Measurements from ENCODE around the gene QSOX1.

Gene QSOX1

GRCh38 chr1:180145446-180145845 lies 9.2 kb upstream of the QSOX1 start:
- DNase-seq (ENCODE audit: low read depth in 2 of 3, low spot score in 1 of 3) = no peak

- no peak for DNase-seq (ENCODE audit: low read depth in 2 of 3, low spot score in 1 of 3)
Measured at GRCh38 chr1:180150982-180151381, 3.7 kb upstream of the QSOX1 start.

GRCh38 chr1:180151508-180151907 lies 3.2 kb upstream of the QSOX1 start:
- no peak for DNase-seq (ENCODE audit: low read depth in 2 of 3, low spot score in 1 of 3)

GRCh38 chr1:180152588-180152987 lies 2.1 kb upstream of the QSOX1 start:
- DNase-seq (ENCODE audit: low read depth in 2 of 3, low spot score in 1 of 3) = no peak

GRCh38 chr1:180153032-180153431 lies 1.6 kb upstream of the QSOX1 start:
- DNase-seq (ENCODE audit: low read depth in 2 of 3, low spot score in 1 of 3) = no peak

GRCh38 chr1:180154003-180154324 lies 705 bp upstream of the QSOX1 start:
- DNase-seq (ENCODE audit: low read depth in 2 of 3, low spot score in 1 of 3) = no peak

GRCh38 chr1:180155182-180155682 lies 563 bp downstream of the QSOX1 start:
- peak in 2 of 3 donors; percentile 13 to 17 for DNase-seq (ENCODE audit: low read depth in 2 of 3, low spot score in 1 of 3)

GRCh38 chr1:180156201-180156600 lies 1.5 kb downstream of the QSOX1 start:
- DNase-seq (ENCODE audit: low read depth in 2 of 3, low spot score in 1 of 3) = no peak

GRCh38 chr1:180156631-180157091 lies 2.0 kb downstream of the QSOX1 start:
- no peak for DNase-seq (ENCODE audit: low read depth in 2 of 3, low spot score in 1 of 3)

- no peak for DNase-seq (ENCODE audit: low read depth in 2 of 3, low spot score in 1 of 3)
Measured at GRCh38 chr1:180157108-180157507, 2.4 kb downstream of the QSOX1 start.

- no peak for DNase-seq (ENCODE audit: low read depth in 2 of 3, low spot score in 1 of 3)
Measured at GRCh38 chr1:180157576-180158057, 2.9 kb downstream of the QSOX1 start.

- no peak for DNase-seq (ENCODE audit: low read depth in 2 of 3, low spot score in 1 of 3)
Measured at GRCh38 chr1:180158149-180159147, 3.8 kb downstream of the QSOX1 start.

- no peak for DNase-seq (ENCODE audit: low read depth in 2 of 3, low spot score in 1 of 3)
Measured at GRCh38 chr1:180160357-180160756, 5.7 kb downstream of the QSOX1 start.

GRCh38 chr1:180163041-180163440 lies 8.4 kb downstream of the QSOX1 start:
- DNase-seq (ENCODE audit: low read depth in 2 of 3, low spot score in 1 of 3) = no peak

- DNase-seq (ENCODE audit: low read depth in 2 of 3, low spot score in 1 of 3) = no peak
Measured at GRCh38 chr1:180165096-180165495, 10.4 kb downstream of the QSOX1 start.

- no peak for DNase-seq (ENCODE audit: low read depth in 2 of 3, low spot score in 1 of 3)
Measured at GRCh38 chr1:180165509-180166435, 11.1 kb downstream of the QSOX1 start.

- no peak for DNase-seq (ENCODE audit: low read depth in 2 of 3, low spot score in 1 of 3)
Measured at GRCh38 chr1:180166436-180166800, 11.7 kb downstream of the QSOX1 start.

GRCh38 chr1:180167021-180167701 lies 12.5 kb downstream of the QSOX1 start:
- no peak for DNase-seq (ENCODE audit: low read depth in 2 of 3, low spot score in 1 of 3)

- DNase-seq (ENCODE audit: low read depth in 2 of 3, low spot score in 1 of 3) = no peak
Measured at GRCh38 chr1:180167721-180168467, 13.2 kb downstream of the QSOX1 start.
